Glomerular endothelial cell (primary cell): Measurements from ENCODE around the gene VARS2. TPM values are rescaled to one million over a fixed set of nuclear protein-coding genes. Genes with fewer than 3 reads are reported as not detected.

Source experiments
- DNase-seq: peaks from one replicate; pipeline ENCODE4 v3.0.0-alpha.2; 2011; ENCODE audit warnings: low read depth, low spot score; ENCODE audit errors: extremely low read depth
- total RNA-seq: library from RNA; depleted of rRNA; stranded (reverse); fragments of >200 nt; gene quantifications from 2 replicates; pipeline ENCODE4 v1.2.3, GENCODE V29; 2015

The VARS2 gene
- total RNA-seq, 1 donor from 2014 or later: 22.6 TPM

DNA sequence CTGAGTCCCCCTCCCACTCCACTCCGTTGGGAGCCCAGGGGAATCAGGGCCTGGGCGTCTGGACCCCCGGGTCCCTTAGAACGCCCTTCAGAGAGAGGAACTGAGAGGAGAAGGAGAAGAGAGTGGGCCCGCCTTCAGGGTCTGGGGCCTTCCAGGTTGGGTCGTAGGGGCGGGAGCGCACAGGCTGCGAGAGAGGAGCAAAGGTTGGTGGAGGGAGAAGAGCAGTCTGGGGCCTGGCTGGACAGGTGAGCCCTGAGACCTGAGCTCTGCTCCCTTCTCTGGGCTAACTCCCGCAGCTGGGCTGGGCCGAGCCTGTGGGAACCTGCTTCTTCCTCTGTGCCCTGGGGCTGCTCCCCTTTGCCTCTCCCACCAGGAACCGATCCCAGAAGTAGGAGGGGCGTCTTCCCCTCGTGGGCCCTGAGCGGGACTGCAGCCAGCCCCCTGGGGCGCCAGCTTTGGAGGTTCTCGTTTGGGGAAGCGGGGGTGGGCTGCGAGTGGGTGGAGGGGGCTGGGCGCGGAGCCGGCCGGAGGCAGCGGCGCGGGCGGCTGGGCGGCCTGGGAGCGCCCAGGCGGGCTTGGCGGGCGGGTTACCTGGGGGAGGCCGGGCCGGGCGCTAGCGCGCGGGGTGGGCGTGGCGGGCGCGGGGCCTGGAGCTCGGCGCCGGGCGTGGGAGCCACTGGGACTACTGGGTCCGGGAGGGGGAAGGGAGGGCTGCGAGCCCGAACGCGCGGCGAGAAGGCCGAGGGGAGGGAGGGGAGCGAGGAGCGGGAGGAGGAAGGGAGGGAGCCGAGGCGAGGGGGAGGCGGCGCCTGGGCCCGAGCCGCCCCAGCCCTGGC, 30.1 kb upstream of the VARS2 start, which contains the start of gene DDR1:
TSS of gene DDR1 (plus strand) at position 835 of the 836 bp plus-strand sequence. CDS start 4,211 bp downstream, outside the sequence.
- no peak for DNase-seq

GRCh38 chr6:30884521-30885480, 29.2 kb upstream of the VARS2 start:
- no peak for DNase-seq

GRCh38 chr6:30885481-30885998, 28.5 kb upstream of the VARS2 start:
- no peak for DNase-seq

GRCh38 chr6:30885999-30886896, 27.8 kb upstream of the VARS2 start:
- no peak for DNase-seq

- DNase-seq: no peak
These were observed 27.2 kb upstream of the VARS2 start for GRCh38 chr6:30886897-30887255.

GRCh38 chr6:30887901-30888815, 25.9 kb upstream of the VARS2 start:
- DNase-seq: no peak

DNA sequence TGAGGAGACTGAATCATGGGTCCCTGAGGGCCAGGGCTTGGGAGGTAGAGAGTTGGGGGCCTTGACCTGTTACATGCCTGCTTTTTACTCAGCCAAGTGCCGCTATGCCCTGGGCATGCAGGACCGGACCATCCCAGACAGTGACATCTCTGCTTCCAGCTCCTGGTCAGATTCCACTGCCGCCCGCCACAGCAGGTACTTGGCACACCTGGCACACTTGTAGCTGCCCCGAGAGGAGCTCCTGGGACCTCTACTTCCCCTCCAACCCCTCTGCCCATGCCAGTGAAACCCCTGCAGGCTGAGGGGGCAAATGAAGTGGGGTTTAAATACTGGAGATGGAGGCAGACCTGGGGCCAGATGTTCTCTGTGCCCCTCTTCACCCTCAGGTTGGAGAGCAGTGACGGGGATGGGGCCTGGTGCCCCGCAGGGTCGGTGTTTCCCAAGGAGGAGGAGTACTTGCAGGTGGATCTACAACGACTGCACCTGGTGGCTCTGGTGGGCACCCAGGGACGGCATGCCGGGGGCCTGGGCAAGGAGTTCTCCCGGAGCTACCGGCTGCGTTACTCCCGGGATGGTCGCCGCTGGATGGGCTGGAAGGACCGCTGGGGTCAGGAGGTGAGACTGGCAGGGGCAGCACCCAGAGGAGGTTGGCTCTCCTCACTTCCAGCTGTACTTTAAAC, 25.1 kb upstream of the VARS2 start:
- DNase-seq: no peak

DNA sequence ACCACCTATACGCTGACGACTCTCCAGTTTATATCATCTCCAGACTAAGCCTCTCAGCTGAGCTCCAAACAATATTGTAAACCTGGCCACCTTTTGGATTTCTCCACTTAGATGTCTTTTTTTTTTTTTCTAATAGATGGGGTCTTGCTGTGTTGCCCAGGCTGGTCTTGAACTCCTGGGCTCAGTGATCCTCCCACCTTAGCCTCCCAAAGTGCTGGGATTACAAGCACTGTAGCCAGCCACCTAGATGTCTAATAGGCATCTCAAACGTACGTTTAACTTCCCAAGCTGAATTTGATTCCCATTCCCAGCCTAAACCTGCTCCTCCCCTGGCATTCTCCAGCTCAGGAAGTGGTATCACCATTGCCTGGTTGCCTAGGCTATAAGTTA, 24.5 kb upstream of the VARS2 start:
- no peak for DNase-seq

GRCh38 chr6:30889921-30890645, 24.0 kb upstream of the VARS2 start:
- no peak for DNase-seq

DNA sequence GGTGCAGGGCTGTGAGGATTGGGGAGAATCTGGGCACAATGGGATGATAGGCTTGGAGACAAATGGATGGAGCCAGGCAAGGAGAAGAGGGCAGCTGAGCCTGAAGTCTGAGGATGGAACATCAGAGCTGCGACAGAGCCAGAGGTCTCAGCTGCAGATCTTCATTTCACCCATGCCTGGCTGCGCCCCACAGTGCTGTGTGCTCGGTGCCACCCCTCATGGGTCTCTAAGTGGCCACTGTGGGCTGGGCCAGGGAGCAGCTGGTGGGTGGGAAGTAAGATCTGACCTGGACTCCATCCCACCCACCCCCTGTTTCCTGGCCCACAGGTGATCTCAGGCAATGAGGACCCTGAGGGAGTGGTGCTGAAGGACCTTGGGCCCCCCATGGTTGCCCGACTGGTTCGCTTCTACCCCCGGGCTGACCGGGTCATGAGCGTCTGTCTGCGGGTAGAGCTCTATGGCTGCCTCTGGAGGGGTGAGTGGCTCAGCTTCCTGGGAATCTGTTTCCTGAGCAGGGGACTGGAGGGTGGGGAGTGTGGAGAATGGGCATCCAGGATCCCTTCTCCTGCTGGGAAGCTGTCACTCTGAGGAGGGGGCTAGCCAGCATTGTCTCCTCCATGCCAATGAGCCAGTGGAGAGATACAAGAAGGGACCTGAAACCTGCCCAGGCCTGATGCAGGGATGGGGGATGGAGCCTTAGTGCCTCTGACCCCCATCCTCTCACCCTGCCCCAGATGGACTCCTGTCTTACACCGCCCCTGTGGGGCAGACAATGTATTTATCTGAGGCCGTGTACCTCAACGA, 23.2 kb upstream of the VARS2 start:
- DNase-seq: no peak

- DNase-seq: no peak
These were observed 22.7 kb upstream of the VARS2 start for GRCh38 chr6:30891450-30891723.

DNA sequence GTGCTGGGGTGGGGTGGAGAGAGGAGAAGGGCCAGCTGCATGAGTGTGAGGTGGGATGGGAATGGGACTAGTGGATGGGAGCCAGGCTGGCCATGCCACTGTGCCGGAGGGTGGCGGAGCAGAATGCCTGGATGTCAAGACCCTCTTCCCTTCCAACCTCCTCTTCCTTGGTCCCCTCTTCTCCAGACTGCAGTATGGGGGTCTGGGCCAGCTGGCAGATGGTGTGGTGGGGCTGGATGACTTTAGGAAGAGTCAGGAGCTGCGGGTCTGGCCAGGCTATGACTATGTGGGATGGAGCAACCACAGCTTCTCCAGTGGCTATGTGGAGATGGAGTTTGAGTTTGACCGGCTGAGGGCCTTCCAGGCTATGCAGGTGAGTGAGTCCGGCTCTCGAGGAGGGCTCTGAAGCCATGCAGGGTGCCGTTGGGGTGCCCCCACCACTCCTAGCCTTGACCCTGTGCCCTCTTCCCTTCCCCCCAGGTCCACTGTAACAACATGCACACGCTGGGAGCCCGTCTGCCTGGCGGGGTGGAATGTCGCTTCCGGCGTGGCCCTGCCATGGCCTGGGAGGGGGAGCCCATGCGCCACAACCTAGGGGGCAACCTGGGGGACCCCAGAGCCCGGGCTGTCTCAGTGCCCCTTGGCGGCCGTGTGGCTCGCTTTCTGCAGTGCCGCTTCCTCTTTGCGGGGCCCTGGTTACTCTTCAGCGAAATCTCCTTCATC, 22.1 kb upstream of the VARS2 start:
- DNase-seq: no peak

DNA sequence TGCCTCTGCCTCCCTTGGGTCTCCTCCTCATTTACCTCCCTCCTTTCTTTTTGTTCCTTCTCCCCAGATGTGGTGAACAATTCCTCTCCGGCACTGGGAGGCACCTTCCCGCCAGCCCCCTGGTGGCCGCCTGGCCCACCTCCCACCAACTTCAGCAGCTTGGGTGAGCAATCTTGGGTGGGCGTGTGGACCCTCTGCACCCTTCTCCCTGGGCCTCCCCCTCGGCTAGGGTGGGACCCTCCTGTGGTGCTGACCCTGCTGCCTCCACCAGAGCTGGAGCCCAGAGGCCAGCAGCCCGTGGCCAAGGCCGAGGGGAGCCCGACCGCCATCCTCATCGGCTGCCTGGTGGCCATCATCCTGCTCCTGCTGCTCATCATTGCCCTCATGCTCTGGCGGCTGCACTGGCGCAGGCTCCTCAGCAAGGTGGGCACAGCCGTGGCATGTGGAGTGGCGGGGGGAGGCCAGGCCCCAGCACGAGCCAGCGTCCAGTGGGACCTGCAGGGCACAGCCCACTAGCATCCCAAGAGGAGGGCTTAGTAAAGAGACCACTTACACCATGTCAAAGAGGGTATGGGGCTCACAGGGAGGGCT, 20.9 kb upstream of the VARS2 start:
- no peak for DNase-seq

DNA sequence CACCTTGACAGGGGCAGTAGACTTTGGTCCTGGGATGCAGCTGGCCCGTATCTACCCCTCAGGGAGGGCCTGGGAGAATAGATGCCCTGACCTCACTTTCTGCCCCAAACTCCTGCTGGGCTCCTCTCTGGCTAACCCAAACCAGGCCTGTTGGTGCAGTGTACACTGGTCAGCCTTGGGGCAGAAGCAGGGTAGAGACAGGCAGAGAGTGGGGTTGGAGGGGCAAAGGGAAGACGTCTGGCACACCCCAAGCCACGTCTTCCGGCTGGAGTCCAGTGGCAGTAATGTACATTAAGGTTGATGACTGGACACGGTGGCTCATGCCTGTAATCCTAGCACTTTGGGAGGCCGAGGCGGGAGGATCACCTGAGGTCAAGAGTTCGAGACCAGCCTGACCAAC, 20.4 kb upstream of the VARS2 start:
- DNase-seq: no peak

- DNase-seq: no peak
These were observed 19.7 kb upstream of the VARS2 start for GRCh38 chr6:30894381-30894780.

- DNase-seq: no peak
These were observed 19.1 kb upstream of the VARS2 start for GRCh38 chr6:30894935-30895334.

GRCh38 chr6:30895343-30895742, 18.7 kb upstream of the VARS2 start:
- no peak for DNase-seq
